ENCODE measurements around the gene SEC24D. TPM values are rescaled to one million over a fixed set of nuclear protein-coding genes. Genes with fewer than 3 reads are reported as not detected.

The SEC24D gene
- total RNA-seq, 1 experiment from 2014 or later: 14.4 TPM

DNA sequence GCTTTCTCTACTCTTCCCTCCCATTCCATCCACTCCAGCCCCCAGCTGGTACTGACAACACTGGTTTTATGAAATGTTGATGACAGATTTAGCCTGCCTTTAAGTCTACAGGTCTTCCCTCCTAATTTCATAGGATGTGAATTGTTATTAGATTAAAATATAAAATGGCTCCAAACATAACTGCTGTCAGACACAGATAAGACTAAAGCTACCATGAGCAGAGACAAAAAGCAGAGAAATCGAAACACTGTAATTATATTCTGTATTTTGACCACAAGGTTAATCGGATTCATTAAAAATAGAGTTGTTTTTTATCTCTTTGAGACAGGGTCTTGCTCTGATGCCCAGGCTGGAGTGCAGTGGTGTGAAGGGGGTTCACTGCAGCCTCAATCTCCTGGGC is 28.3 kb downstream of the SEC24D start:
- H4K20me1 ChIP-seq (ENCODE audit: low read length): no peaks in the 10 kb centered on the region
- H3F3A ChIP-seq (ENCODE audit: low read length, unreplicated experiment): no peaks in the 10 kb centered on the region
- no peak overlapping the region for H3K4me3 ChIP-seq (ENCODE audit: low read length)
- H3K4me2 ChIP-seq (ENCODE audit: low read length): no peak overlapping the region
- intact Hi-C loops (cut with micrococcal nuclease): no loop called here
- no peak for ATAC-seq
- ChIA-PET CTCF (no interaction called here), POLR2A (ENCODE audit: unreplicated experiment) (no interaction called here)
- H3K36me3 ChIP-seq (ENCODE audit: low read depth, low read length): peaks cover 7% of the 10 kb centered on the region; the same call in 1 of the 2 replicates
- no peaks in the 10 kb centered on the region for H3K9me2 ChIP-seq (replicated peaks; ENCODE audit: low read length)
- no peak overlapping the region for H3K27ac ChIP-seq (ENCODE audit: low read length)
- H3K9ac ChIP-seq (ENCODE audit: low read length): no peak overlapping the region
- no peaks in the 10 kb centered on the region for H3K9me3 ChIP-seq (ENCODE audit: low read length)
- TF ChIP-seq EZH2phosphoT487 (IDR thresholded peaks at IDR 0.05; ENCODE audit: borderline replicate concordance, low read length) (no peak), EZH2 (IDR thresholded peaks at IDR 0.05; ENCODE audit: low read length, unreplicated experiment) (no peak)
- TF ChIP-seq, protein P1, sequence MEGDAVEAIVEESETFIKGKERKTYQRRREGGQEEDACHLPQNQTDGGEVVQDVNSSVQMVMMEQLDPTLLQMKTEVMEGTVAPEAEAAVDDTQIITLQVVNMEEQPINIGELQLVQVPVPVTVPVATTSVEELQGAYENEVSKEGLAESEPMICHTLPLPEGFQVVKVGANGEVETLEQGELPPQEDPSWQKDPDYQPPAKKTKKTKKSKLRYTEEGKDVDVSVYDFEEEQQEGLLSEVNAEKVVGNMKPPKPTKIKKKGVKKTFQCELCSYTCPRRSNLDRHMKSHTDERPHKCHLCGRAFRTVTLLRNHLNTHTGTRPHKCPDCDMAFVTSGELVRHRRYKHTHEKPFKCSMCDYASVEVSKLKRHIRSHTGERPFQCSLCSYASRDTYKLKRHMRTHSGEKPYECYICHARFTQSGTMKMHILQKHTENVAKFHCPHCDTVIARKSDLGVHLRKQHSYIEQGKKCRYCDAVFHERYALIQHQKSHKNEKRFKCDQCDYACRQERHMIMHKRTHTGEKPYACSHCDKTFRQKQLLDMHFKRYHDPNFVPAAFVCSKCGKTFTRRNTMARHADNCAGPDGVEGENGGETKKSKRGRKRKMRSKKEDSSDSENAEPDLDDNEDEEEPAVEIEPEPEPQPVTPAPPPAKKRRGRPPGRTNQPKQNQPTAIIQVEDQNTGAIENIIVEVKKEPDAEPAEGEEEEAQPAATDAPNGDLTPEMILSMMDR (conservative IDR thresholded peaks at IDR 0.05; ENCODE audit: low read depth, low read length): no peak
- no TSS peak for BruUV-seq (replicated peaks)
- DNase-seq: no peak
- no peaks in the 10 kb centered on the region for H3K79me2 ChIP-seq (ENCODE audit: low read length)
- no peaks in the 10 kb centered on the region for H3K27me3 ChIP-seq (ENCODE audit: low read length)
- no peak overlapping the region for H2AFZ ChIP-seq (ENCODE audit: low read length)
- no peaks in the 10 kb centered on the region for H3K4me1 ChIP-seq (ENCODE audit: insufficient read depth, low read length)

DNA sequence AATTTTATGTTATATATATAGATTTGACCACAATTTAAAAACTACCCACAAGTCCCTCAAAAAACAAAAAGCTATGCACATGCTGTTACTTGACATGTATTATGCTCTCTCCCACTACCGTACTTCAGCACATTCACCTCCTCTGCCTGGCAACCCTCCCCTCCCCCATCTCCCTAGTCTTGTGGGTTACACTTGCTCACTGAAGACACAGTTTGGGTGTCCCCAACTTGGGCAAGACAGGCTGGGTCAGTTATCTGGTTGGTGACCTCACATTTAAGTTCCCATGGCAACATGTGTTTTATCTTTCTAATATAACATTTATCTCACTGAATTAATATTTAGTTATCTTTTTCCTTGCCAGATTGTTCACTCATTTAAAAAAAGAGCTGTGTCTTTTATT is 32.7 kb downstream of the SEC24D start:
- no peak for ATAC-seq
- Histone ChIP-seq H3K9me3 (ENCODE audit: low read length) (no peaks in the 10 kb centered on the region), H3K79me2 (ENCODE audit: low read length) (no peaks in the 10 kb centered on the region), H4K20me1 (ENCODE audit: low read length) (no peaks in the 10 kb centered on the region), H3K27me3 (ENCODE audit: low read length) (no peaks in the 10 kb centered on the region), H3K36me3 (ENCODE audit: low read depth, low read length) (no peaks in the 10 kb centered on the region; the same call in 1 of the 2 replicates), H3K9ac (ENCODE audit: low read length) (no peak overlapping the region), H2AFZ (ENCODE audit: low read length) (no peak overlapping the region), H3K4me1 (ENCODE audit: insufficient read depth, low read length) (no peaks in the 10 kb centered on the region), H3K9me2 (replicated peaks; ENCODE audit: low read length) (no peaks in the 10 kb centered on the region), H3K4me3 (ENCODE audit: low read length) (no peak overlapping the region), H3F3A (ENCODE audit: low read length, unreplicated experiment) (no peaks in the 10 kb centered on the region), H3K4me2 (ENCODE audit: low read length) (no peak overlapping the region), H3K27ac (ENCODE audit: low read length) (no peak overlapping the region)
- DNase-seq: no peak
- intact Hi-C loops (cut with micrococcal nuclease): no loop called here
- POLR2A ChIA-PET (ENCODE audit: unreplicated experiment): no interaction called here
- BruUV-seq (replicated peaks): no TSS peak
- TF ChIP-seq, protein P1 (conservative IDR thresholded peaks at IDR 0.05; ENCODE audit: low read depth, low read length): no peak
- no peak for TF ChIP-seq EZH2phosphoT487 (IDR thresholded peaks at IDR 0.05; ENCODE audit: borderline replicate concordance, low read length)
- TF ChIP-seq EZH2 (IDR thresholded peaks at IDR 0.05; ENCODE audit: low read length, unreplicated experiment): no peak
- CTCF ChIA-PET: no interaction called here

DNA sequence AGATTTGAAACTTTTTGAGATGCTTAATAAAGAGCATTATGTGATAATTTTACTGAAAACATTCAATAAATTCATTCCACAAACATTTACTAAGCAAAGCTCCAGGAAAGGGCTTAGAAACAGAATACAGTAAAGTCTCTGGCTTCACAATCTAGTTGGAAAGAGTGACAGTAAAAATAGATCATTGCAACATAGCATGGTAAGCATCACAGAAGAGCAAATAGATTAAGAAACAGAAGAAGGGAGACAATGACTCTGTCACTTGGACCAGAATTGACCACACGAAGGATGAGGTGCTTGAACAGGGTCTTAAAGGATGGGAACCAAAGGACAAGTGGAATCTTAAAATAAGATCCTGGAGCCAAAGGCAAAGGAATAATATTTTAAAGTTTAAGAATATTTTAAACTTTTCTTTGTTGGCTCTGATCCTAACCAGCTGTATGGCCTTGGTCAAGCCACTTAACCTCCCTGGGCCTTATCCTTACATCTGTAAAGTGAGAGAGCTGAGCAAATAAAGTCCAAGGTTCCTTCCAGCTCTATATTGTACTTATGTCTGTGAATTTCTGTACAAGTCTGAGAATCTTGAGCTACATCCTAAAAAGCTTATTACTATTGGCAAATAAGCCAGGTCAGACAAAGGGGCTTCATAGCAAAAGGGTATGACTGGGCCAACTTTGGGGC is 33.9 kb downstream of the SEC24D start:
- no peak overlapping the region for H3K4me2 ChIP-seq (ENCODE audit: low read length)
- no peaks in the 10 kb centered on the region for H3K79me2 ChIP-seq (ENCODE audit: low read length)
- intact Hi-C loops (cut with micrococcal nuclease): no loop called here

More for the DNA sequence above, 33.9 kb downstream of the SEC24D start:
- Histone ChIP-seq H3K9me2 (replicated peaks; ENCODE audit: low read length) (no peaks in the 10 kb centered on the region), H3K36me3 (ENCODE audit: low read depth, low read length) (peaks cover 3% of the 10 kb centered on the region), H4K20me1 (ENCODE audit: low read length) (no peaks in the 10 kb centered on the region), H2AFZ (ENCODE audit: low read length) (no peak overlapping the region), H3K9ac (ENCODE audit: low read length) (no peak overlapping the region), H3K4me3 (ENCODE audit: low read length) (no peak overlapping the region), H3F3A (ENCODE audit: low read length, unreplicated experiment) (no peaks in the 10 kb centered on the region), H3K9me3 (ENCODE audit: low read length) (no peaks in the 10 kb centered on the region), H3K27ac (ENCODE audit: low read length) (no peak overlapping the region), H3K27me3 (ENCODE audit: low read length) (no peaks in the 10 kb centered on the region), H3K4me1 (ENCODE audit: insufficient read depth, low read length) (no peaks in the 10 kb centered on the region)
- DNase-seq (no peak), ATAC-seq (no peak)
- POLR2A ChIA-PET (ENCODE audit: unreplicated experiment): no interaction called here
- CTCF ChIA-PET: no interaction called here
- BruUV-seq (replicated peaks): no TSS peak
- TF ChIP-seq EZH2phosphoT487 (IDR thresholded peaks at IDR 0.05; ENCODE audit: borderline replicate concordance, low read length): no peak
- TF ChIP-seq, protein P1 (conservative IDR thresholded peaks at IDR 0.05; ENCODE audit: low read depth, low read length): no peak
- no peak for TF ChIP-seq EZH2 (IDR thresholded peaks at IDR 0.05; ENCODE audit: low read length, unreplicated experiment)

Measured in PC-3 (cell line).